HepG2 (cell line): Measurements from ENCODE around the gene PAM16. TPM values are rescaled to one million over a fixed set of nuclear protein-coding genes. Genes with fewer than 3 reads are reported as not detected.

Experiments
- DMAP1 ChIP-seq: IDR thresholded peaks from 2 replicates; pipeline ENCODE4 v1.6.1; 2016
- GABPB1 ChIP-seq: IDR thresholded peaks from 2 replicates; pipeline ENCODE4 v1.6.1; 2016; ENCODE audit warnings: mild to moderate bottlenecking, missing genetic modification reagents, moderate library complexity, missing compliant biosample characterization
- KLF9 ChIP-seq: IDR thresholded peaks from 2 replicates; pipeline ENCODE4 v1.6.1; 2016; ENCODE audit warnings: low read depth
- KMT2B ChIP-seq: IDR thresholded peaks from 2 replicates; pipeline ENCODE4 v1.6.1; 2016; ENCODE audit warnings: missing genetic modification reagents, missing compliant biosample characterization
- NFKB2 ChIP-seq: sonication (generic); formaldehyde crosslinking; IDR thresholded peaks from 2 replicates; pipeline ENCODE4 v1.4.0; 2020; ENCODE audit warnings: missing genetic modification reagents, borderline replicate concordance
- POLR2G ChIP-seq: fragments of 200-400 bp; formaldehyde crosslinking; IDR thresholded peaks from 2 replicates; pipeline ENCODE4 v1.6.1; 2018; ENCODE audit warnings: mild to moderate bottlenecking, low read depth, low read length, moderate library complexity
- TAF1 ChIP-seq: sonication (generic); formaldehyde crosslinking; IDR thresholded peaks from 2 replicates; pipeline ENCODE4 v1.4.0; 2020; ENCODE audit warnings: missing genetic modification reagents
- ZFY ChIP-seq: sonication (generic); formaldehyde crosslinking; IDR thresholded peaks from 2 replicates; pipeline ENCODE4 v1.4.0; 2020; ENCODE audit warnings: missing genetic modification reagents
- ZNF230 ChIP-seq: sonication (generic); formaldehyde crosslinking; IDR thresholded peaks from 2 replicates; pipeline ENCODE4 v1.4.0; 2020; ENCODE audit warnings: mild to moderate bottlenecking, missing genetic modification reagents
- ZNF790 ChIP-seq: sonication (generic); formaldehyde crosslinking; IDR thresholded peaks from 2 replicates; pipeline ENCODE4 v1.8.0; 2022; ENCODE audit warnings: missing genetic modification reagents, mild to moderate bottlenecking, borderline replicate concordance
- ZNF816 ChIP-seq: sonication (generic); formaldehyde crosslinking; IDR thresholded peaks from 2 replicates; pipeline ENCODE4 v1.8.0; 2022; ENCODE audit warnings: missing genetic modification reagents, mild to moderate bottlenecking, borderline replicate concordance
- polyA plus RNA-seq, 8 experiments: library from polyadenylated mRNA; depleted of rRNA in 3 of 8; stranded (reverse) in 7 of 8; unstranded in 1 of 8; fragments of >200 nt; fragmentation: Illumina TruSeq in 4 of 8; extraction: Trizol in 4 of 8; gene quantifications; 2 replicates each; pipeline versions ENCODE4 v1.2.1 to v1.2.3, GENCODE V29; 2011 to 2016; ENCODE audit warnings: low read depth in 4 of 8, missing spikeins in 1 of 8, mixed read lengths in 1 of 8; ENCODE audit not compliant: insufficient read depth in 1 of 8
- total RNA-seq, 5 experiments: library from RNA; depleted of rRNA; stranded (reverse); fragments of >200 nt; fragmentation: Illumina TruSeq; extraction: Trizol; gene quantifications; 2 replicates each; pipeline ENCODE4 v1.2.3, GENCODE V29; 2016; ENCODE audit warnings: low read depth in 1 of 5
- TF ChIP-seq, protein P1 (sequence below): sonication (generic); formaldehyde crosslinking; IDR thresholded peaks from 2 replicates; pipeline ENCODE4 v1.4.0; 2020; ENCODE audit warnings: missing genetic modification reagents
- TF ChIP-seq, protein P2 (sequence below): sonication (generic); formaldehyde crosslinking; IDR thresholded peaks from 2 replicates; pipeline ENCODE4 v1.5.0; 2020; ENCODE audit warnings: missing genetic modification reagents
- TF ChIP-seq, protein P3 (sequence below): sonication (generic); formaldehyde crosslinking; IDR thresholded peaks from 2 replicates; pipeline ENCODE4 v1.4.0; 2020; ENCODE audit warnings: missing genetic modification reagents
- TF ChIP-seq, protein P4 (sequence below): IDR thresholded peaks from 2 replicates; pipeline ENCODE4 v1.6.1; 2016; ENCODE audit warnings: missing genetic modification reagents, missing compliant biosample characterization
- TF ChIP-seq, protein P5 (sequence below): sonication (generic); formaldehyde crosslinking; IDR thresholded peaks from 2 replicates; pipeline ENCODE4 v1.5.1; 2020; ENCODE audit warnings: mild to moderate bottlenecking, missing genetic modification reagents, moderate library complexity
- TF ChIP-seq, protein P6 (sequence below): sonication (generic); formaldehyde crosslinking; IDR thresholded peaks from 2 replicates; pipeline ENCODE4 v1.5.0; 2020; ENCODE audit warnings: mild to moderate bottlenecking, missing genetic modification reagents

PAM16 gene
- total and polyA plus RNA-seq, 2 of the 13 experiments (the other 11 are each of a cell fraction or from before 2014, with no cell fraction given), result 51.5 to 51.8 TPM

DNA sequence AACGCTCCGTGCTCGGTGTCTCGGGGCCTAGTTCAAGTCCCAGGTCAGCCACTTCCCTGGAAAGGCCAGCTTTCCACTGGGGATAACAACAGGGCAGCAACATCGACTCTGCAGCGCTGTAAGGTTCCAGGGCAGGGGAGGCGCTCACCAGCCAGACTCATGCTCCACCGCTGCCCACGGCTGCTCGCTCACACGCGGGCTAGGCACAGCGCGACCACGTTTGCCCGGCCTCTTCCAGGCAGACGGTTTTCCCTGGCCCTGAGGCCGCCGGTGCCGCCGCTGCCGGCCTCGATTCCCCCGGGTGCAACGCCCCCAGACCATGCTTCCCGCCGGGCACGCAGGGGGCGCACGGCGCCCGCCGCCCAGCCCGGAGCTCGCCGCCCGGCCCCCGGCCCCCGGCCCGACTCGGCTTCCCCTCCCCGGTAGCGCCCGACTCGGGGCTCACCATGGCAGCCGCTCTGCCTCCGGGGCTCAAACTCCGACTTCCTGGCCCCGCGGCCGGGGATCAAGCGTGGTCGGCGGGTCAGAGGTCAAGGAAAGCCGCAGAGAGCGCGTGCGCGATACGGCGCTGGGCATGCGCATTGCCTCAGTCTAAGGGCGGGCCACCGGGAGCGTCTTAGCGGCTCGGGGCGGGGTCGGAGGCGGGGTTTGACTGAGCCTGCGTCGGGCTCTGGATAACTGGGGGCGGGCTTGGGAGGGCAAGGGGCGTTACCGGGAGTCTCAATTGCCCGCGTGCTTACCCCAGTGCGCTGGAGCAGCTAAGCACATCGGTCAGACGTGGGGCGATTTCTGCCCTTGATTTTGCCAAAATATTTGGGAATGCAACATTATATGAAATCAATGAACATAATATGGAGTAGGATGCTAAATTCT is at the start of gene PAM16 (continued):
- TF ChIP-seq, protein P1, sequence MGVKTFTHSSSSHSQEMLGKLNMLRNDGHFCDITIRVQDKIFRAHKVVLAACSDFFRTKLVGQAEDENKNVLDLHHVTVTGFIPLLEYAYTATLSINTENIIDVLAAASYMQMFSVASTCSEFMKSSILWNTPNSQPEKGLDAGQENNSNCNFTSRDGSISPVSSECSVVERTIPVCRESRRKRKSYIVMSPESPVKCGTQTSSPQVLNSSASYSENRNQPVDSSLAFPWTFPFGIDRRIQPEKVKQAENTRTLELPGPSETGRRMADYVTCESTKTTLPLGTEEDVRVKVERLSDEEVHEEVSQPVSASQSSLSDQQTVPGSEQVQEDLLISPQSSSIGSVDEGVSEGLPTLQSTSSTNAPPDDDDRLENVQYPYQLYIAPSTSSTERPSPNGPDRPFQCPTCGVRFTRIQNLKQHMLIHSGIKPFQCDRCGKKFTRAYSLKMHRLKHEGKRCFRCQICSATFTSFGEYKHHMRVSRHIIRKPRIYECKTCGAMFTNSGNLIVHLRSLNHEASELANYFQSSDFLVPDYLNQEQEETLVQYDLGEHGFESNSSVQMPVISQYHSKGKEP (CRISPR knock-in tag), result 0 out of 2 replicates have a peak, but pooled peaks have one; percentile 3
- peak; percentile 75; the same call in 1 of the 2 replicates for TF ChIP-seq KLF9 (CRISPR knock-in tag)
- peak; percentile 88 for TF ChIP-seq POLR2G
- TF ChIP-seq, protein P2, sequence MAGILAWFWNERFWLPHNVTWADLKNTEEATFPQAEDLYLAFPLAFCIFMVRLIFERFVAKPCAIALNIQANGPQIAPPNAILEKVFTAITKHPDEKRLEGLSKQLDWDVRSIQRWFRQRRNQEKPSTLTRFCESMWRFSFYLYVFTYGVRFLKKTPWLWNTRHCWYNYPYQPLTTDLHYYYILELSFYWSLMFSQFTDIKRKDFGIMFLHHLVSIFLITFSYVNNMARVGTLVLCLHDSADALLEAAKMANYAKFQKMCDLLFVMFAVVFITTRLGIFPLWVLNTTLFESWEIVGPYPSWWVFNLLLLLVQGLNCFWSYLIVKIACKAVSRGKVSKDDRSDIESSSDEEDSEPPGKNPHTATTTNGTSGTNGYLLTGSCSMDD, result no peak
- no peak; the same call in 1 of the 2 replicates for TF ChIP-seq NFKB2 (CRISPR knock-in tag)
- TF ChIP-seq ZNF230 (CRISPR knock-in tag), result no peak
- TF ChIP-seq DMAP1 (CRISPR knock-in tag), result peak; percentile 72; the same call in 1 of the 2 replicates
- peak; percentile 42; the same call in 1 of the 2 replicates for TF ChIP-seq TAF1 (CRISPR knock-in tag)
- TF ChIP-seq, protein P3, sequence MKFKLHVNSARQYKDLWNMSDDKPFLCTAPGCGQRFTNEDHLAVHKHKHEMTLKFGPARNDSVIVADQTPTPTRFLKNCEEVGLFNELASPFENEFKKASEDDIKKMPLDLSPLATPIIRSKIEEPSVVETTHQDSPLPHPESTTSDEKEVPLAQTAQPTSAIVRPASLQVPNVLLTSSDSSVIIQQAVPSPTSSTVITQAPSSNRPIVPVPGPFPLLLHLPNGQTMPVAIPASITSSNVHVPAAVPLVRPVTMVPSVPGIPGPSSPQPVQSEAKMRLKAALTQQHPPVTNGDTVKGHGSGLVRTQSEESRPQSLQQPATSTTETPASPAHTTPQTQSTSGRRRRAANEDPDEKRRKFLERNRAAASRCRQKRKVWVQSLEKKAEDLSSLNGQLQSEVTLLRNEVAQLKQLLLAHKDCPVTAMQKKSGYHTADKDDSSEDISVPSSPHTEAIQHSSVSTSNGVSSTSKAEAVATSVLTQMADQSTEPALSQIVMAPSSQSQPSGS (CRISPR knock-in tag), result no peak; the same call in 1 of the 2 replicates
- TF ChIP-seq, protein P4, sequence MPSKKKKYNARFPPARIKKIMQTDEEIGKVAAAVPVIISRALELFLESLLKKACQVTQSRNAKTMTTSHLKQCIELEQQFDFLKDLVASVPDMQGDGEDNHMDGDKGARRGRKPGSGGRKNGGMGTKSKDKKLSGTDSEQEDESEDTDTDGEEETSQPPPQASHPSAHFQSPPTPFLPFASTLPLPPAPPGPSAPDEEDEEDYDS (CRISPR knock-in tag), result peak; percentile 88
- no peak for TF ChIP-seq KMT2B (CRISPR knock-in tag)
- TF ChIP-seq, protein P5, sequence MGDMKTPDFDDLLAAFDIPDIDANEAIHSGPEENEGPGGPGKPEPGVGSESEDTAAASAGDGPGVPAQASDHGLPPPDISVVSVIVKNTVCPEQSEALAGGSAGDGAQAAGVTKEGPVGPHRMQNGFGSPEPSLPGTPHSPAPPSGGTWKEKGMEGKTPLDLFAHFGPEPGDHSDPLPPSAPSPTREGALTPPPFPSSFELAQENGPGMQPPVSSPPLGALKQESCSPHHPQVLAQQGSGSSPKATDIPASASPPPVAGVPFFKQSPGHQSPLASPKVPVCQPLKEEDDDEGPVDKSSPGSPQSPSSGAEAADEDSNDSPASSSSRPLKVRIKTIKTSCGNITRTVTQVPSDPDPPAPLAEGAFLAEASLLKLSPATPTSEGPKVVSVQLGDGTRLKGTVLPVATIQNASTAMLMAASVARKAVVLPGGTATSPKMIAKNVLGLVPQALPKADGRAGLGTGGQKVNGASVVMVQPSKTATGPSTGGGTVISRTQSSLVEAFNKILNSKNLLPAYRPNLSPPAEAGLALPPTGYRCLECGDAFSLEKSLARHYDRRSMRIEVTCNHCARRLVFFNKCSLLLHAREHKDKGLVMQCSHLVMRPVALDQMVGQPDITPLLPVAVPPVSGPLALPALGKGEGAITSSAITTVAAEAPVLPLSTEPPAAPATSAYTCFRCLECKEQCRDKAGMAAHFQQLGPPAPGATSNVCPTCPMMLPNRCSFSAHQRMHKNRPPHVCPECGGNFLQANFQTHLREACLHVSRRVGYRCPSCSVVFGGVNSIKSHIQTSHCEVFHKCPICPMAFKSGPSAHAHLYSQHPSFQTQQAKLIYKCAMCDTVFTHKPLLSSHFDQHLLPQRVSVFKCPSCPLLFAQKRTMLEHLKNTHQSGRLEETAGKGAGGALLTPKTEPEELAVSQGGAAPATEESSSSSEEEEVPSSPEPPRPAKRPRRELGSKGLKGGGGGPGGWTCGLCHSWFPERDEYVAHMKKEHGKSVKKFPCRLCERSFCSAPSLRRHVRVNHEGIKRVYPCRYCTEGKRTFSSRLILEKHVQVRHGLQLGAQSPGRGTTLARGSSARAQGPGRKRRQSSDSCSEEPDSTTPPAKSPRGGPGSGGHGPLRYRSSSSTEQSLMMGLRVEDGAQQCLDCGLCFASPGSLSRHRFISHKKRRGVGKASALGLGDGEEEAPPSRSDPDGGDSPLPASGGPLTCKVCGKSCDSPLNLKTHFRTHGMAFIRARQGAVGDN (CRISPR knock-in tag), result peak; percentile 71
- TF ChIP-seq ZNF816 (CRISPR knock-in tag), result no peak
- TF ChIP-seq GABPB1 (CRISPR knock-in tag), result peak; percentile 82
- TF ChIP-seq ZFY (CRISPR knock-in tag), result peak; percentile 85
- peak; percentile 26; the same call in 1 of the 2 replicates for TF ChIP-seq ZNF790 (CRISPR knock-in tag)
- TF ChIP-seq, protein P6, sequence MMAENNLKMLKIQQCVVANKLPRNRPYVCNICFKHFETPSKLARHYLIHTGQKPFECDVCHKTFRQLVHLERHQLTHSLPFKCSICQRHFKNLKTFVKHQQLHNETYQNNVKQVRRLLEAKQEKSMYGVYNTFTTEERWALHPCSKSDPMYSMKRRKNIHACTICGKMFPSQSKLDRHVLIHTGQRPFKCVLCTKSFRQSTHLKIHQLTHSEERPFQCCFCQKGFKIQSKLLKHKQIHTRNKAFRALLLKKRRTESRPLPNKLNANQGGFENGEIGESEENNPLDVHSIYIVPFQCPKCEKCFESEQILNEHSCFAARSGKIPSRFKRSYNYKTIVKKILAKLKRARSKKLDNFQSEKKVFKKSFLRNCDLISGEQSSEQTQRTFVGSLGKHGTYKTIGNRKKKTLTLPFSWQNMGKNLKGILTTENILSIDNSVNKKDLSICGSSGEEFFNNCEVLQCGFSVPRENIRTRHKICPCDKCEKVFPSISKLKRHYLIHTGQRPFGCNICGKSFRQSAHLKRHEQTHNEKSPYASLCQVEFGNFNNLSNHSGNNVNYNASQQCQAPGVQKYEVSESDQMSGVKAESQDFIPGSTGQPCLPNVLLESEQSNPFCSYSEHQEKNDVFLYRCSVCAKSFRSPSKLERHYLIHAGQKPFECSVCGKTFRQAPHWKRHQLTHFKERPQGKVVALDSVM (CRISPR knock-in tag), result peak; percentile 15; the same call in 1 of the 2 replicates
